Rectal smooth muscle tissue (tissue), 1 donor: ENCODE data around the gene NLGN1.
"Not testable (repeated sequence)": the region's sequence is repeated elsewhere in the genome, so short reads cannot be mapped to it uniquely, and the experiment has no call there.

Experiments used
- H3K27ac ChIP-seq: one replicate; pipeline ENCODE4 v1.7.0; 2013; ENCODE audit warnings: low read depth, low read length, inconsistent platforms
- H3K27me3 ChIP-seq: one replicate; pipeline ENCODE4 v1.7.0; 2013; ENCODE audit warnings: low read length; ENCODE audit not compliant: control insufficient read depth, insufficient read depth
- H3K36me3 ChIP-seq: one replicate; pipeline ENCODE4 v1.7.0; 2013; ENCODE audit warnings: low read length; ENCODE audit not compliant: control insufficient read depth, insufficient read depth
- H3K4me1 ChIP-seq: one replicate; pipeline ENCODE4 v1.7.0; 2013; ENCODE audit warnings: low read length; ENCODE audit not compliant: control insufficient read depth, insufficient read depth
- H3K4me3 ChIP-seq: one replicate; pipeline ENCODE4 v1.7.0; 2013; ENCODE audit warnings: low read length
- H3K9ac ChIP-seq: one replicate; pipeline ENCODE4 v1.7.0; 2013; ENCODE audit warnings: low read length

NLGN1 gene

GRCh38 chr3:174202116-174202515 lies 804.6 kb downstream of the NLGN1 start:
- Histone ChIP-seq H3K27ac (no peak overlapping the region), H3K4me1 (no peaks in the 10 kb centered on the region)

GRCh38 chr3:174202561-174202960 lies 805.0 kb downstream of the NLGN1 start:
- no peak overlapping the region for H3K4me3 ChIP-seq
- no peaks in the 10 kb centered on the region for H3K27me3 ChIP-seq
- H3K9ac ChIP-seq = no peak overlapping the region
- H3K27ac ChIP-seq = no peak overlapping the region
- no peaks in the 10 kb centered on the region for H3K36me3 ChIP-seq
- H3K4me1 ChIP-seq = no peaks in the 10 kb centered on the region

More at GRCh38 chr3:174202116-174202515, 804.6 kb downstream of the NLGN1 start:
- Histone ChIP-seq H3K4me3 (no peak overlapping the region), H3K36me3 (no peaks in the 10 kb centered on the region), H3K27me3 (no peaks in the 10 kb centered on the region), H3K9ac (no peak overlapping the region)

GRCh38 chr3:174204765-174205164 lies 807.2 kb downstream of the NLGN1 start:
- no peaks in the 10 kb centered on the region for H3K36me3 ChIP-seq
- no peaks in the 10 kb centered on the region for H3K4me1 ChIP-seq
- no peak overlapping the region for H3K27ac ChIP-seq
- H3K4me3 ChIP-seq = no peak overlapping the region
- H3K9ac ChIP-seq = no peak overlapping the region
- H3K27me3 ChIP-seq = no peaks in the 10 kb centered on the region

GRCh38 chr3:174206607-174207192 lies 809.2 kb downstream of the NLGN1 start:
- no peaks in the 10 kb centered on the region for H3K36me3 ChIP-seq
- no peaks in the 10 kb centered on the region for H3K27me3 ChIP-seq
- no peak overlapping the region for H3K4me3 ChIP-seq
- no peak overlapping the region for H3K9ac ChIP-seq
- H3K4me1 ChIP-seq = no peaks in the 10 kb centered on the region
- no peak overlapping the region for H3K27ac ChIP-seq

DNA sequence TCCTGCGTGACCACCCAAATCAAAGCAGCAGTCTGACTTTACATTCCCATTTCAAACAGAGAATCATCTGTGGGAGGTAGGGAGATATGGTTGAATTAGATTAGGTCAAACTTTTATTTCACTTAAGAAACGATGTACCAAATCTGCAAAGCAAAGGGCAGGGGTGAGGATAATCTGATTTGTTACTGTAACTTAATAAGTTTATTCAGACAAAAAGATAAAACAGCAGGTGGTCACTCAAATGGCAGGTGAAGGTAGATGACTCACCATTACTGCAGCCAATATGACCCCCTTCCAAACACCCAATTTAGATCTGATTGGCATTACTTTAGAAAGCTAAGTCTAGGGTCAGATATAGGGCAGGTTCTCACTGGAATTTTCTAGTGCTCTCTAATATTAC lies 810.6 kb downstream of the NLGN1 start:
- Histone ChIP-seq H3K4me1 (no peaks in the 10 kb centered on the region), H3K27me3 (no peaks in the 10 kb centered on the region), H3K4me3 (no peak overlapping the region), H3K9ac (no peak overlapping the region), H3K27ac (no peak overlapping the region), H3K36me3 (no peaks in the 10 kb centered on the region)

DNA sequence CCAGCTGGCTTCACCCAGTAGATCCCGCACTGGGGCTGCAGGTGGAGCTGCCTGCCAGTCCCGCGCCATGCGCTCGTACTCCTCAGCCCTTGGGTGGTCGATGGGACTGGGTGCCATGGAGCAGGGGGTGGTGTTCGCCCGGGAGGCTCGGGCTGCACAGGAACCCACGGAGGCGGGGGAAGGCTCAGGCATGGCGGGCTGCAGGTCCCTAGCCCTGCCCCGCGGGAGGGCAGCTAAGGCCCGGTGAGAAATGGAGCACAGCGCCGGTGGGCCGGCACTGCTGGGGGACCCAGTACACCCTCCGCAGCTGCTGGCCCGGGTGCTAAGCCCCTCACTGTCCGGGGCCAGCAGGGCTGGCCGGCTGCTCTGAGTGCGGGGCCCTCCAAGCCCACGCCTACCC lies 814.4 kb downstream of the NLGN1 start:
- H3K4me1 ChIP-seq, H3K36me3 ChIP-seq: not testable (repeated sequence)

GRCh38 chr3:174215456-174215855 lies 817.9 kb downstream of the NLGN1 start:
- Histone ChIP-seq H3K36me3 (no peaks in the 10 kb centered on the region), H3K4me1 (no peaks in the 10 kb centered on the region), H3K27me3 (no peaks in the 10 kb centered on the region), H3K27ac (no peak overlapping the region), H3K4me3 (no peak overlapping the region), H3K9ac (no peak overlapping the region)

More for the DNA sequence above, 814.4 kb downstream of the NLGN1 start:
- not testable (repeated sequence) for H3K9ac ChIP-seq, H3K27me3 ChIP-seq, H3K4me3 ChIP-seq, H3K27ac ChIP-seq

GRCh38 chr3:174216019-174216418 lies 818.5 kb downstream of the NLGN1 start:
- Histone ChIP-seq H3K27ac (no peak overlapping the region), H3K36me3 (no peaks in the 10 kb centered on the region), H3K27me3 (no peaks in the 10 kb centered on the region), H3K4me3 (no peak overlapping the region), H3K4me1 (no peaks in the 10 kb centered on the region), H3K9ac (no peak overlapping the region)

DNA sequence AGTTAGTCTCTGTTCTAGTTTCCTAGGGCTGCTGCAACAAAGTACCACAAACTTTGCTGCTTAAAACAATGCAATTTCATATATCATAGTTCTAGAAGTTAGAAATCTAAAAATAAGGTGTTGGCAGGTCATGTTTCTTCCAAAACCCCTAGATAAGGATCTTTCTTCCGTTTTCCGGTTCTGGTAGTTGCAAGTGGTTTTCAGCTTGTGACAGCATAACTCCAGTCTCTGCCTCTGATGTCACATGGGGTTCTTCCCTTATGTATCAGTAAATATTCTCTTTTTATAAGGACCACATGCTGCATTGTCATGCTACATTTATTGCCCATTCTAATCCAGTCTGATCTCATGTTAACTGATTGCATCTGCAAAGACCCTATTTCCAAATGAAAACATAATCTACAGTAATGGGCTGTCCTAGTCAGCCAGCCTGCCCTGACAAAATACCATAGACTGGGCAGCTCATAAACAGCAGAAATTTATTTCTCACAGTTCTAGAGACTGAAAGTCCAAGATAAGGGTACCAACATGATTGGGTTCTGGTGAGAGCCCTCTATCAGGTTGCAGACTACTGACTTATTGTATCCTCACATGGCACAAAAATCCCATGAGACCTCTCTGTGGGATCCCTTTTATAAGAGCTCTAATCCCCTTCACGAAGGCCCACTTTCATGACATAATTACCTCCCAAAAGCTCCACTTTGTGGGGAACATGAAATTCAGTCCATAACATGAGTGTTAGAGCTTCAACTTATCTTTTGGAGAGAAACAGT lies 819.6 kb downstream of the NLGN1 start:
- H3K9ac ChIP-seq = no peak overlapping the region
- no peaks in the 10 kb centered on the region for H3K36me3 ChIP-seq
- no peaks in the 10 kb centered on the region for H3K4me1 ChIP-seq
- no peak overlapping the region for H3K27ac ChIP-seq
- no peaks in the 10 kb centered on the region for H3K27me3 ChIP-seq
- H3K4me3 ChIP-seq = no peak overlapping the region

- H3K4me3 ChIP-seq = no peak overlapping the region
- H3K27ac ChIP-seq = no peak overlapping the region
- no peaks in the 10 kb centered on the region for H3K4me1 ChIP-seq
- no peaks in the 10 kb centered on the region for H3K27me3 ChIP-seq
- H3K9ac ChIP-seq = no peak overlapping the region
- no peaks in the 10 kb centered on the region for H3K36me3 ChIP-seq
These were observed 820.5 kb downstream of the NLGN1 start for GRCh38 chr3:174218016-174218415.

DNA sequence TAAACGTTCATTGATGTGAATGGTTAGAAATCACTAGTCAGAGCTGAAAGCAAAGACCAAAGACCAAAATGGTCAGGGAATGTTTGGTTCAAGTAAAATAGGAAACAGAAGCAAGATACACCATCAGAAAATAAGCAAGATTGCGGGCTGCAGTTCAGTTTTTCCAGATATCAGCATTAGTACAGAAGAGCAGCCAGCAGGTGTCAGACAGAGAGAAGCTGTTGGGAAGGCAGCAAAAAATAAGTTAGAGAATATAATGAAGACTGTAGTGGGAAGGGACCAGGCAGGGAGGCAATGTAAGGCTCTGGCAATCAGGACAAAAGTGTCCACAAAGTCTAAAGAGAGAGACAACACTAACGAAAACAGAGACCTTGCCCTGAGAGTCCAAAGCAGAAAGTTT lies 822.2 kb downstream of the NLGN1 start:
- no peaks in the 10 kb centered on the region for H3K27me3 ChIP-seq
- H3K4me1 ChIP-seq = no peaks in the 10 kb centered on the region
- no peak overlapping the region for H3K27ac ChIP-seq

DNA sequence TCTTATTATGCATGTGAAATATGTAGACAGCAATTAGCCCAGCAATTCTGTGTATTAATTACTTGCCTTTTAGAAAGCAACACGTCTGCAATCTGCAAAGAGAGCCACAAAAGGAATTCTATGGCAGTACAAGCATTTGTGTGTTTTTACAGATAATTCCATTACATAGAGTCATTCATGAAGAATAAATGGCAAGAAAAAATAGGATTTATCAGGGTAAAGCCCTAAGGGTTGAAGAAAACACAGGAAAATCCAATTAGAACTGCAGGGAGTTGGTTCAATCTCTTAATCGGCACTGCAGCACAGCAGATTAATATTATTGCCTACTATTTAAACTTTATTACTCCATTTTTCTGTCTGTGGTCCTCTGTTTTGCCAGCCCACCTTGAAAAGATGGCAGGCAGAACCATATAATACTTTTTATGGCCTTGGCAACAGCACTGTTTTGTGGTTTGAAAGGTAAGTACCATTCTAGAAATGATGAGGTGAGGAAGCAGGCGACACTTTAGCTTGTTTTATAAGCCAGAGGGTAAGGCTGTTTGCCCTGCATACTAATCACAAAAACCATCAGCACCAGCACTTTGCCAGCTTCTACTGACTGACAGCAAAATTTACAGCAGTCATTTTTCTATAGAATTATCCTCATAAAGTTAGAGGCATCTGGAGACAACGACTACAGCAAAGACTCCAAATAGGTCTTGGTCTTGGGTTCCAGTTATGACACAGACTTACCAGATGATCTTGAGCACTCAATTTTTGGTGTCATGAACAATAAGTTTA lies 823.4 kb downstream of the NLGN1 start:
- Histone ChIP-seq H3K9ac (no peak overlapping the region), H3K27me3 (no peaks in the 10 kb centered on the region)

More for the DNA sequence above, 822.2 kb downstream of the NLGN1 start:
- Histone ChIP-seq H3K4me3 (no peak overlapping the region), H3K36me3 (no peaks in the 10 kb centered on the region), H3K9ac (no peak overlapping the region)

More for the DNA sequence above, 823.4 kb downstream of the NLGN1 start:
- Histone ChIP-seq H3K4me3 (no peak overlapping the region), H3K4me1 (no peaks in the 10 kb centered on the region), H3K27ac (no peak overlapping the region), H3K36me3 (no peaks in the 10 kb centered on the region)
